Vagina (tissue), 2 donors: ENCODE results near the gene FFAR1.
"Not testable (repeated sequence)": the region's sequence is repeated elsewhere in the genome, so short reads cannot be mapped to it uniquely, and the experiment has no call there.

Experiments used
- CTCF ChIP-seq, 3 experiments: fragments of 450-650 bp in 2 of 3; fragments of 200-600 bp in 1 of 3; sonication (generic) in 1 of 3; IDR thresholded peaks; one replicate each; pipeline ENCODE4 v1.5.1; 2017 to 2019; ENCODE audit warnings: antibody characterized with exemption in 3 of 3, mild to moderate bottlenecking in 2 of 3, moderate library complexity in 2 of 3
- POLR2A ChIP-seq, 2 donors: fragments of 450-650 bp; IDR thresholded peaks; one replicate each; pipeline ENCODE4 v1.6.1; 2017; ENCODE audit warnings: antibody characterized with exemption in 2 of 2, mild to moderate bottlenecking in 2 of 2, moderate library complexity in 2 of 2
- POLR2AphosphoS5 ChIP-seq, 2 donors: sonication (generic); formaldehyde crosslinking; IDR thresholded peaks; one replicate each; pipeline ENCODE4 v1.9.0; 2017; ENCODE audit warnings: antibody characterized with exemption in 2 of 2, mild to moderate bottlenecking in 2 of 2, low read depth in 1 of 2; ENCODE audit not compliant: insufficient read depth in 1 of 2

- TF ChIP-seq CTCF (IDR thresholded peaks at IDR 0.05); POLR2AphosphoS5 (IDR thresholded peaks at IDR 0.05; ENCODE audit: insufficient read depth in 1 of 2, low read depth in 1 of 2); POLR2A (IDR thresholded peaks at IDR 0.05): not testable (repeated sequence)
Observed at GRCh38 chr19:35379545-35379944, 31.8 kb downstream of the FFAR1 start.
